PFSK-1 (cell line): Measurements from ENCODE around the gene COMP.

Experiments used
- POLR2AphosphoS5 ChIP-seq: IDR thresholded peaks from 2 replicates; pipeline ENCODE4 v1.6.1; 2012; ENCODE audit warnings: low read depth, mild to moderate bottlenecking, control low read depth, low read length, moderate library complexity
- SIN3A ChIP-seq: IDR thresholded peaks from 2 replicates; pipeline ENCODE4 v1.6.1; 2012; ENCODE audit warnings: mild to moderate bottlenecking, low read length, moderate library complexity, borderline replicate concordance; ENCODE audit not compliant: insufficient read depth
- TAF1 ChIP-seq: IDR thresholded peaks from 2 replicates; pipeline ENCODE4 v1.6.1; 2012; ENCODE audit warnings: low read length, control low read depth, borderline replicate concordance; ENCODE audit not compliant: insufficient read depth
- TF ChIP-seq, protein P1 (sequence below), 2 experiments: IDR thresholded peaks; 2 replicates each; pipeline versions ENCODE4 v1.6.1 to v1.8.0; 2011 to 2012; ENCODE audit warnings: low read depth in 2 of 2, low read length in 2 of 2, control low read depth in 1 of 2, inconsistent platforms in 1 of 2, mild to moderate bottlenecking in 1 of 2, moderate library complexity in 1 of 2; ENCODE audit not compliant: insufficient read depth in 1 of 2

DNA sequence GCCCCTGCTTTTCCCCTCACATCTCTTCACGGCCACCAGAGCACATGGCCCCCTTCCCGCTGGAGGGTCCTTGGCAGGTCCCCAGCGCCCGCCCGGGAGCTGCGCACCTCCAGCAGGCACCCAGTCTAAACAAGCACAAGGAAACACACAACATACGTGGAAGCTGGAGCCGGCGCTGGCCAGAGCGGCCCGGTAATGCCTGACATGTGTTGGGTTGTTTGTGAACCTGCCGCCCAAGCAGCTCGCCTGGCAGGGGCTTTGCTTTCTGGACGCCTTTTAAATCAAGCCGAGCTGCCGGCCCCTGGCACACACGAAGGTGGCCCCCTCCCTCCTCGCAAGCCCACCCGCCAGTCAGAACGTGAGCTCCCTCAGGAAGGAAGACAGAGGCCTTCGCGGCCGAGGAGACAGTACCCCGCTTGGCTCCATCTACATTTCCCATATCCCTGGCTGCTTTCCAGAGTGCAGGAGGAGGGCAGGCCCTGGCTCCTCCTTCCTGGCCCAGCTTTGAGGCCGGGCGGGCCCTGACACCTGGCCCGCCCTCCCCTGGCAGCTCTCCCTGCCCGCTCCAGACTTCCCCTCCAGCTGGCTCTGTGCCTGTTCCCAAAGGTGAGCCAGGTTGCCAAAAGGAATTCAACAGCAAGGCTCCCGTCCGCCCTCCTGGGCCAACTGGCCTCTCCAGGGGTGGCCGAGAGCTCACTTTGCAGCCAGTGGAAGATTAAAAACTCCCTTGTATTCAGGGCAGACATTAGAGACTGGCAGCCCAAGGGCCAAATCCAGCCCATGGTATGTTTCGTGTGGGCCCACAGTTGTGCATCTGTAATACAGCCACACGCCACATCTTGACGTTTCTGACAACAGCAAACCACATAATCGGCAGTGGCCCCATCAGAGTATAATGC is 28.7 kb downstream of the COMP start:
- TF ChIP-seq, protein P1, sequence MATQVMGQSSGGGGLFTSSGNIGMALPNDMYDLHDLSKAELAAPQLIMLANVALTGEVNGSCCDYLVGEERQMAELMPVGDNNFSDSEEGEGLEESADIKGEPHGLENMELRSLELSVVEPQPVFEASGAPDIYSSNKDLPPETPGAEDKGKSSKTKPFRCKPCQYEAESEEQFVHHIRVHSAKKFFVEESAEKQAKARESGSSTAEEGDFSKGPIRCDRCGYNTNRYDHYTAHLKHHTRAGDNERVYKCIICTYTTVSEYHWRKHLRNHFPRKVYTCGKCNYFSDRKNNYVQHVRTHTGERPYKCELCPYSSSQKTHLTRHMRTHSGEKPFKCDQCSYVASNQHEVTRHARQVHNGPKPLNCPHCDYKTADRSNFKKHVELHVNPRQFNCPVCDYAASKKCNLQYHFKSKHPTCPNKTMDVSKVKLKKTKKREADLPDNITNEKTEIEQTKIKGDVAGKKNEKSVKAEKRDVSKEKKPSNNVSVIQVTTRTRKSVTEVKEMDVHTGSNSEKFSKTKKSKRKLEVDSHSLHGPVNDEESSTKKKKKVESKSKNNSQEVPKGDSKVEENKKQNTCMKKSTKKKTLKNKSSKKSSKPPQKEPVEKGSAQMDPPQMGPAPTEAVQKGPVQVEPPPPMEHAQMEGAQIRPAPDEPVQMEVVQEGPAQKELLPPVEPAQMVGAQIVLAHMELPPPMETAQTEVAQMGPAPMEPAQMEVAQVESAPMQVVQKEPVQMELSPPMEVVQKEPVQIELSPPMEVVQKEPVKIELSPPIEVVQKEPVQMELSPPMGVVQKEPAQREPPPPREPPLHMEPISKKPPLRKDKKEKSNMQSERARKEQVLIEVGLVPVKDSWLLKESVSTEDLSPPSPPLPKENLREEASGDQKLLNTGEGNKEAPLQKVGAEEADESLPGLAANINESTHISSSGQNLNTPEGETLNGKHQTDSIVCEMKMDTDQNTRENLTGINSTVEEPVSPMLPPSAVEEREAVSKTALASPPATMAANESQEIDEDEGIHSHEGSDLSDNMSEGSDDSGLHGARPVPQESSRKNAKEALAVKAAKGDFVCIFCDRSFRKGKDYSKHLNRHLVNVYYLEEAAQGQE (IDR thresholded peaks at IDR 0.05; ENCODE audit: insufficient read depth in 1 of 2, low read depth in 2 of 2, low read length in 2 of 2): no peak
- TF ChIP-seq POLR2AphosphoS5 (no peak), SIN3A (no peak), TAF1 (no peak)
